Lower lobe of right lung (tissue), 2 donors: ENCODE results near the gene SORCS2. TPM values are rescaled to one million over a fixed set of nuclear protein-coding genes. Genes with fewer than 3 reads are reported as not detected.

Experiments used
- ATAC-seq, 2 donors: fragments of 200-7000 bp; cut with Tn5 transposase; one replicate each; pipeline ENCODE4 v1.9.1; 2020 to 2022; ENCODE audit warnings: mild to moderate bottlenecking in 2 of 2, moderate library complexity in 2 of 2
- DNase-seq: peaks from one replicate; pipeline ENCODE4 v3.0.0-alpha.2; 2020
- H3K27ac ChIP-seq: fragments of 200-600 bp; one replicate; pipeline ENCODE4 v1.8.0; 2022
- H3K27me3 ChIP-seq: fragments of 200-600 bp; one replicate; pipeline ENCODE4 v1.8.0; 2022; ENCODE audit warnings: low read depth
- H3K36me3 ChIP-seq: fragments of 200-600 bp; one replicate; pipeline ENCODE4 v1.8.0; 2022; ENCODE audit warnings: mild to moderate bottlenecking
- H3K4me1 ChIP-seq: fragments of 200-600 bp; one replicate; pipeline ENCODE4 v1.8.0; 2022
- H3K4me3 ChIP-seq: fragments of 200-600 bp; one replicate; pipeline ENCODE4 v1.8.0; 2022; ENCODE audit warnings: mild to moderate bottlenecking
- H3K9me3 ChIP-seq: fragments of 200-600 bp; one replicate; pipeline ENCODE4 v1.8.0; 2022
- CTCF ChIP-seq: fragments of 200-600 bp; IDR thresholded peaks from one replicate; pipeline ENCODE4 v1.8.0; 2022; ENCODE audit warnings: antibody characterized with exemption, mild to moderate bottlenecking
- intact Hi-C: fragments of 100-400 bp; cut with DNase I; formaldehyde crosslinking; loops from one replicate; pipeline ENCODE4 v1.11.0; 2022
- total RNA-seq: library from RNA; stranded (reverse); fragmentation: NEBNext Ultra II Directional; extraction: Animal tissue kit (Norgen Biotek cat#: 25700); gene quantifications from one replicate; pipeline ENCODE4 v1.2.1, GENCODE V29; 2021
- donor health status: DM: no; HTN: yes; CAD: no; lungs with severe emphysema.

The SORCS2 gene
- total RNA-seq, 1 donor from 2014 or later = 5.8 TPM

- ATAC-seq = no peak
Observed at GRCh38 chr4:7485096-7485495, 292.8 kb downstream of the SORCS2 start.

GRCh38 chr4:7486101-7486500 lies 293.8 kb downstream of the SORCS2 start:
- Histone ChIP-seq H3K27ac (no peak overlapping the region), H3K4me3 (no peak overlapping the region), H3K9me3 (no peaks in the 10 kb centered on the region), H3K36me3 (no peaks in the 10 kb centered on the region), H3K4me1 (no peaks in the 10 kb centered on the region), H3K27me3 (no peaks in the 10 kb centered on the region)
- ATAC-seq = no peak
- TF ChIP-seq CTCF = no peak
- DNase-seq = no peak
- intact Hi-C loops = no loop called here

More at GRCh38 chr4:7485096-7485495, 292.8 kb downstream of the SORCS2 start:
- Histone ChIP-seq H3K27ac (no peak overlapping the region), H3K4me3 (no peak overlapping the region), H3K27me3 (no peaks in the 10 kb centered on the region), H3K36me3 (no peaks in the 10 kb centered on the region), H3K4me1 (no peaks in the 10 kb centered on the region), H3K9me3 (no peaks in the 10 kb centered on the region)
- no peak for TF ChIP-seq CTCF
- no peak for DNase-seq
- intact Hi-C loops = no loop called here

GRCh38 chr4:7487502-7487901 lies 295.2 kb downstream of the SORCS2 start:
- no peak overlapping the region for H3K4me3 ChIP-seq
- intact Hi-C loops = no loop called here
- H3K4me1 ChIP-seq = no peaks in the 10 kb centered on the region
- ATAC-seq (no peak), DNase-seq (no peak)
- H3K9me3 ChIP-seq = no peaks in the 10 kb centered on the region
- H3K36me3 ChIP-seq = no peaks in the 10 kb centered on the region
- H3K27me3 ChIP-seq = no peaks in the 10 kb centered on the region
- no peak overlapping the region for H3K27ac ChIP-seq
- TF ChIP-seq CTCF = no peak

- no peak for ATAC-seq
- TF ChIP-seq CTCF = no peak
Observed at GRCh38 chr4:7487998-7488671, 295.8 kb downstream of the SORCS2 start.

GRCh38 chr4:7491915-7492314 lies 299.6 kb downstream of the SORCS2 start:
- no peaks in the 10 kb centered on the region for H3K27me3 ChIP-seq
- ATAC-seq = no peak
- no peaks in the 10 kb centered on the region for H3K36me3 ChIP-seq
- DNase-seq = no peak
- H3K4me1 ChIP-seq = no peaks in the 10 kb centered on the region
- H3K4me3 ChIP-seq = no peak overlapping the region
- no peak overlapping the region for H3K27ac ChIP-seq
- TF ChIP-seq CTCF = no peak
- intact Hi-C loops = no loop called here
- H3K9me3 ChIP-seq = no peaks in the 10 kb centered on the region

More at GRCh38 chr4:7487998-7488671, 295.8 kb downstream of the SORCS2 start:
- H3K4me3 ChIP-seq = no peak overlapping the region
- no peaks in the 10 kb centered on the region for H3K9me3 ChIP-seq
- H3K27me3 ChIP-seq = no peaks in the 10 kb centered on the region
- no peaks in the 10 kb centered on the region for H3K36me3 ChIP-seq
- H3K4me1 ChIP-seq = no peaks in the 10 kb centered on the region
- intact Hi-C loops = no loop called here
- no peak overlapping the region for H3K27ac ChIP-seq
- no peak for DNase-seq
